Thyroid gland (tissue), 4 donors: ENCODE measurements around the gene TRPC4.

Source experiments
- POLR2A ChIP-seq, 2 donors: fragments of 450-650 bp; IDR thresholded peaks; one replicate each; pipeline ENCODE4 v1.6.1; 2017; ENCODE audit warnings: antibody characterized with exemption in 2 of 2, mild to moderate bottlenecking in 2 of 2, moderate library complexity in 1 of 2
- TF ChIP-seq, protein P1 (sequence below), 6 experiments: fragments of 200-600 bp in 3 of 6; fragments of 450-650 bp in 3 of 6; sonication (generic) in 3 of 6; IDR thresholded peaks; one replicate each; pipeline ENCODE4 v1.5.1; 2016 to 2019; ENCODE audit warnings: antibody characterized with exemption in 6 of 6, mild to moderate bottlenecking in 2 of 6, inconsistent platforms in 1 of 6, moderate library complexity in 1 of 6

DNA sequence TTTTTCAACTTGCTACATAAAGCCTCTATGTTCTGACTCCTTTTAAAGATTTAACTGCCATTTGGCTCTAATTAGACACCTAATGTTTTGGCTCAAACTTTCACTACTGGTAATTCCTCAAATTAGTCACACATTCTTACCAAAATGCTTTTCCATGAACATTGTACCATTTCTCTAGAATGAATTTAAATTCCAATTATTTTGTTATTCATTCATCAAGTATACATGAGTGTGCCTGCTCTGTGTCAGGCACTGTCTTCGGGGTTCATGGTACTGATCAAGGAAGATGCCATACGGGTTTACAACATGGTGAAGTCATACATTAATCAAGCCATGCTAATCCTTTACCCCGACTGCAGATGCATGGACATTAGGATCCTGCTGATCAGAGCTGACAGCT lies 201.9 kb downstream of the TRPC4 start:
- TF ChIP-seq, protein P1, sequence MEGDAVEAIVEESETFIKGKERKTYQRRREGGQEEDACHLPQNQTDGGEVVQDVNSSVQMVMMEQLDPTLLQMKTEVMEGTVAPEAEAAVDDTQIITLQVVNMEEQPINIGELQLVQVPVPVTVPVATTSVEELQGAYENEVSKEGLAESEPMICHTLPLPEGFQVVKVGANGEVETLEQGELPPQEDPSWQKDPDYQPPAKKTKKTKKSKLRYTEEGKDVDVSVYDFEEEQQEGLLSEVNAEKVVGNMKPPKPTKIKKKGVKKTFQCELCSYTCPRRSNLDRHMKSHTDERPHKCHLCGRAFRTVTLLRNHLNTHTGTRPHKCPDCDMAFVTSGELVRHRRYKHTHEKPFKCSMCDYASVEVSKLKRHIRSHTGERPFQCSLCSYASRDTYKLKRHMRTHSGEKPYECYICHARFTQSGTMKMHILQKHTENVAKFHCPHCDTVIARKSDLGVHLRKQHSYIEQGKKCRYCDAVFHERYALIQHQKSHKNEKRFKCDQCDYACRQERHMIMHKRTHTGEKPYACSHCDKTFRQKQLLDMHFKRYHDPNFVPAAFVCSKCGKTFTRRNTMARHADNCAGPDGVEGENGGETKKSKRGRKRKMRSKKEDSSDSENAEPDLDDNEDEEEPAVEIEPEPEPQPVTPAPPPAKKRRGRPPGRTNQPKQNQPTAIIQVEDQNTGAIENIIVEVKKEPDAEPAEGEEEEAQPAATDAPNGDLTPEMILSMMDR (IDR thresholded peaks at IDR 0.05), result no peak
- no peak for TF ChIP-seq POLR2A (IDR thresholded peaks at IDR 0.05)
